IPS-15b (cell line): ENCODE measurements around the gene IPO4.

Source experiments
- H3K27me3 ChIP-seq: one replicate; pipeline ENCODE4 v1.6.1; 2013; ENCODE audit warnings: low read length; ENCODE audit not compliant: control insufficient read depth, insufficient read depth
- H3K36me3 ChIP-seq: one replicate; pipeline ENCODE4 v1.6.1; 2013; ENCODE audit warnings: low read length; ENCODE audit not compliant: control insufficient read depth, insufficient read depth
- H3K4me1 ChIP-seq: one replicate; pipeline ENCODE4 v1.6.1; 2013; ENCODE audit warnings: mild to moderate bottlenecking, low read length; ENCODE audit not compliant: control insufficient read depth, insufficient read depth
- H3K4me3 ChIP-seq: one replicate; pipeline ENCODE4 v1.5.1; 2013; ENCODE audit warnings: low read depth, low read length
- H3K9ac ChIP-seq: one replicate; pipeline ENCODE4 v1.6.1; 2013; ENCODE audit warnings: low read depth, mild to moderate bottlenecking, low read length
- H3K9me3 ChIP-seq: one replicate; pipeline ENCODE4 v1.6.1; 2013; ENCODE audit warnings: mild to moderate bottlenecking, low read length; ENCODE audit not compliant: control insufficient read depth, insufficient read depth

The IPO4 gene

DNA sequence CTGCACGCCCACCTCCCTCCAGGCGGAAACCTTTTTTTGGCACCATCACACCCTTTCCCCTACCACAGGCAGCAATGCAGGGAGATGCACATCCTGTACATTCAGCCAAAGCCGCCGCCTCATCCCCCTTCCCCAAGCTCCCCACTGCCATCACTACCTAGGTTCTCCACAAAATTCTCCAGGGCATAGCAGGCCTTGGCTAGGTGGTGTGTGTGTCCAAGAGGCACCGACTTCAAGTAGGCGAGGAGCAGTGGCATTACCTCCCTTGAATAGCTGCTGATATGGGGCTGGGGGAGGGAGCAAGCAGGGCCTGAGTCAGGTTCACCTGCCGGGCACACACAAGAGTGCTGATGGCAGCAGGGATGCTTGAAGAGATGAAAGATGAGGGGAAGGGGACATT lies 3.6 kb downstream of the IPO4 start:
- H3K9ac ChIP-seq, result no peak overlapping the region
- H3K4me1 ChIP-seq, result peaks cover 6% of the 10 kb centered on the region
- H3K9me3 ChIP-seq, result no peaks in the 10 kb centered on the region
- no peak overlapping the region for H3K4me3 ChIP-seq
- no peaks in the 10 kb centered on the region for H3K27me3 ChIP-seq
- peaks cover 77% of the 10 kb centered on the region for H3K36me3 ChIP-seq

DNA sequence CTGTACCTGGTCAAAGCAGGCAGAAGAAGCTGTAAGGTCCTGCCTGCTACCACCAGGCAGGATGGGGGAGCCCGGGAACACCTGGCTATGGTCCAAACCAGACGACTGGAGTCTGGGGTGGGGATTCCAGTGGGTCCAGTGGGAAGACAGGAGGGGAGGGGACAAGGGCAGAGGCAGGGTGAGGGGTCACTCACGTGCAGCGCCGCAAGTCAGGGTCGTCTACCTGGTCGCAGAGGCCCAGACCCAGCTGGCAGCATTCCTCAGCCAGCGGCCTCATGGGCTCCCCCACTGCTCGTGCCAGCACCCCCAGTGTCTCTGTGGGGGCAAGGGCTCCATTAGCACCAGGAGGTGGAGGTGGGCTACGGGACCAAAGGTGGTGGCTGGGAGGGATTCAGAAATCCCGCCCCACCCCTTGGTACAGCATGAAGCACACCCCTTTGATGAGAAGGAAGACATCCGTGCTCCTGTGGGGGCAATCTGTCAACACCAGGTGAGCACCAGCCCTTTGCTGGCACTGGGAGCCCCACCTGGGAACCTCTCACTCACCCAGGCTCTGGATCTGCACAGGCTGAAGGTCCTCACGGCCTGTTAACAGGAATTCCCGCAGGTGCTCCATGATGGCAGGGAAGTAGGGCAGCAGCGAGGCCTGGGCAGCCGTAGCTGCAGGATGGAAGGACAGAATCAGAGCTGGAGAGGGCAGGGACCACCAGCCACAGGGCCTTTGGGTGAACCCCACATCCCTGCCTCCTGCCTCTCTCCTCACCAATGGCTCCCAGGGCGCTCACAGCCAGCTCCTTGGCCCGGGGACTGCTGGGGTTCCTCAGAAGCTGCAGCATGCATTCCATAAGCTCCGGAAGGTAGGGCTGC lies 4.3 kb downstream of the IPO4 start:
- Histone ChIP-seq H3K4me1 (peaks cover 6% of the 10 kb centered on the region), H3K9ac (no peak overlapping the region)

DNA sequence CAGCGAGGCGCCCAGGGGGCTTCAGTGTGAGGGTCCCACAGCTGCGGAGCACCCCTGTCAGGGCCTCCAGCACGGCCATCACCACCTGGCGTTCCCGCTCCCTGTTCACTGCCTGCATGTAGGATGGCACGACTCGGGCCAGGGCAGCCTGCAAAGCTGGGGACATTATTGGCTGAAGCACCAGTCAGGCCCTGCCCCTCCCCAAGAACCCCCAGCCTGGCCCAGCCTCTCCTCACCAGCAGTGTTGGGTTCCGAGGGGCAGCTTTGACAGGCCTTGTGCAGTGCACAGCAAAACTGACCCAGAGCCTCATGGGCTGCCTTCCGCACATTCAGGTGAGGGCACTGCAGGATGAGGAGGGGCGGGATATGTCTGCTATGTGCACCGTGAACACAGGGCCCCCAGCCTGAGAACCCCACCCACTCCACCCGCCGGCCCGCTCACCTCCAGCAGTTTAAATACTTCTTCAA lies 5.6 kb downstream of the IPO4 start:
- Histone ChIP-seq H3K27me3 (no peaks in the 10 kb centered on the region), H3K9ac (no peak overlapping the region), H3K4me3 (no peak overlapping the region), H3K9me3 (no peaks in the 10 kb centered on the region), H3K36me3 (peaks cover 89% of the 10 kb centered on the region), H3K4me1 (peaks cover 6% of the 10 kb centered on the region)

More for the DNA sequence above, 4.3 kb downstream of the IPO4 start:
- H3K36me3 ChIP-seq, result peaks cover 77% of the 10 kb centered on the region
- no peaks in the 10 kb centered on the region for H3K27me3 ChIP-seq
- H3K9me3 ChIP-seq, result no peaks in the 10 kb centered on the region
- no peak overlapping the region for H3K4me3 ChIP-seq

DNA sequence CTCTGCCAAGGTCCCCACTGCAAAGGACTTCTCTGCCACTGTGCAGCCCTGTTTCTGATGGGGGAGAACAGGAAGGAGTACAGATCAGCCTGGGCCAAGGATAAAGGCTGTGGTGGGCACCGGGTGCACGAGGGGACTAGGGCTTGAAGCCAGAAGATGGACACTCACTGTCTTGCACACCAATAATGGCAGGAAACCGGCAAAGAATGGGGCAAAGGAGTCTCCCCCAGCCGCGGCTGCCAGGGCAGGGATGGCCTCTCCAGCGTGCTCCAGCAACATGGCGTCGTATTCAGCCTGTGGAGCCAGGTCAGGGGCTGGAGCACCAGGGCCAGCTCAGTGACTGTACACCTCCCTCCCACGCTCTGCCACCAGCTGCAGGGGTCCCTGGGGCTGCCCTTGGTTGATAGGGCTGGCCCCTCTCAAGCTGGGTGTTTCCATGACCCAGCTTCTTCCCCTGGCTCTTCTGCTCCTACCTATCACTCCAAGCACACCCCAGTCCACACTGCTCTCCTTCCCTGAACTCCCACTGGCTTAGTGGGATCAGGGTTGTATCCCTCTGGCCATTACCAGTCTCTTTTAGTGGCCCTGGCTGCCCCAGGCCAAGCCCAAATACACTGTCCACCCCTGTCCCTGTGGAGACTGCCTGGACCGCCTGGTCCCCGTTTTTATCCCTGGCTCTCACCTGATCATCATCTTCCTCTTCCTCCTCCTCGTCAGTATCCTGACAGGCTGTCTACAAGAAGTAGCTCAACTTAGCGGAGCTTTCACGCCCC lies 6.3 kb downstream of the IPO4 start:
- Histone ChIP-seq H3K36me3 (peaks cover 94% of the 10 kb centered on the region), H3K4me3 (no peak overlapping the region), H3K9me3 (no peaks in the 10 kb centered on the region)

GRCh38 chr14:24181371-24182077 lies 7.1 kb downstream of the IPO4 start:
- H3K9ac ChIP-seq, result no peak overlapping the region
- H3K27me3 ChIP-seq, result no peaks in the 10 kb centered on the region
- peaks cover 89% of the 10 kb centered on the region for H3K36me3 ChIP-seq

More for the DNA sequence above, 6.3 kb downstream of the IPO4 start:
- H3K4me1 ChIP-seq, result no peaks in the 10 kb centered on the region
- no peaks in the 10 kb centered on the region for H3K27me3 ChIP-seq
- H3K9ac ChIP-seq, result no peak overlapping the region

GRCh38 chr14:24179961-24180796 lies 8.4 kb downstream of the IPO4 start:
- no peaks in the 10 kb centered on the region for H3K4me1 ChIP-seq

More at GRCh38 chr14:24181371-24182077, 7.1 kb downstream of the IPO4 start:
- no peaks in the 10 kb centered on the region for H3K4me1 ChIP-seq
- H3K4me3 ChIP-seq, result no peak overlapping the region
- H3K9me3 ChIP-seq, result no peaks in the 10 kb centered on the region

GRCh38 chr14:24179294-24179960 lies 9.2 kb downstream of the IPO4 start:
- Histone ChIP-seq H3K4me1 (no peaks in the 10 kb centered on the region), H3K9ac (no peak overlapping the region), H3K4me3 (no peak overlapping the region), H3K27me3 (no peaks in the 10 kb centered on the region), H3K36me3 (peaks cover 71% of the 10 kb centered on the region), H3K9me3 (no peaks in the 10 kb centered on the region)

More at GRCh38 chr14:24179961-24180796, 8.4 kb downstream of the IPO4 start:
- Histone ChIP-seq H3K36me3 (peaks cover 76% of the 10 kb centered on the region), H3K9me3 (no peaks in the 10 kb centered on the region), H3K4me3 (no peak overlapping the region), H3K27me3 (no peaks in the 10 kb centered on the region), H3K9ac (no peak overlapping the region)

GRCh38 chr14:24178399-24179178 lies 10.0 kb downstream of the IPO4 start:
- H3K9me3 ChIP-seq, result no peaks in the 10 kb centered on the region
- no peak overlapping the region for H3K9ac ChIP-seq
- no peaks in the 10 kb centered on the region for H3K27me3 ChIP-seq
- no peaks in the 10 kb centered on the region for H3K4me1 ChIP-seq
- no peak overlapping the region for H3K4me3 ChIP-seq
- H3K36me3 ChIP-seq, result peaks cover 64% of the 10 kb centered on the region

DNA sequence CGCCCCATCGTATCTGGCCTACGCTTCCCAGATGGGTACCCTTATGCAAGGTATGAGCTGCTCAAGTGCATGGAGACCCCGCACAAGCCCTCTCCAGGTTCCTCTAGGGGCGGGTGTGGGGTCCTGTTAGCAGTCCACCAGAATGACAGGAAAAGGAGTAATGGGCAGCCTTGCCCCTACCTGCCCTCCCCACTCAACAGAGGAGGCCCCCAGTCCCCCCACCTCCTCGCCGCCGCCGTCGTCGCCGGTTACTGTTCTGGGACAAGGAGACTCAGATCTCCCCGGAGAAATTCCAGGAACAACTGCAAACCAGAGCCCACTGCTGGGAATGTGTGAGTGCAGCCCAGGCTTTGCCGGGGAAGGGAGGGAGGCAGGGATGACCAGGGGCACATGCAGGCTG lies 10.7 kb downstream of the IPO4 start:
- H3K9ac ChIP-seq, result no peak overlapping the region
- H3K36me3 ChIP-seq, result peaks cover 62% of the 10 kb centered on the region
- no peaks in the 10 kb centered on the region for H3K4me1 ChIP-seq
- no peak overlapping the region for H3K4me3 ChIP-seq
- H3K27me3 ChIP-seq, result no peaks in the 10 kb centered on the region
- no peaks in the 10 kb centered on the region for H3K9me3 ChIP-seq
